Glutamatergic neuron (in vitro differentiated cells): ENCODE measurements around the gene TRMT1. TPM values are rescaled to one million over a fixed set of nuclear protein-coding genes. Genes with fewer than 3 reads are reported as not detected.

Experiments used
- DNase-seq: peaks from one replicate; pipeline ENCODE4 v3.0.0; 2022
- H3K27ac Mint-ChIP-seq: one replicate; pipeline ENCODE4 v1.8.0; 2020; ENCODE audit warnings: mild to moderate bottlenecking, mixed read lengths, inconsistent platforms; ENCODE audit not compliant: unreplicated experiment
- H3K27me3 Mint-ChIP-seq: one replicate; pipeline ENCODE4 v1.8.0; 2020; ENCODE audit warnings: mild to moderate bottlenecking, moderate library complexity, mixed read lengths, inconsistent platforms; ENCODE audit not compliant: unreplicated experiment
- H3K36me3 Mint-ChIP-seq: one replicate; pipeline ENCODE4 v1.8.0; 2020; ENCODE audit warnings: mild to moderate bottlenecking, mixed read lengths, inconsistent platforms; ENCODE audit not compliant: unreplicated experiment
- H3K4me1 Mint-ChIP-seq: one replicate; pipeline ENCODE4 v1.8.0; 2020; ENCODE audit warnings: mild to moderate bottlenecking, low read depth, mixed read lengths, inconsistent platforms; ENCODE audit not compliant: unreplicated experiment
- H3K4me3 Mint-ChIP-seq: one replicate; pipeline ENCODE4 v1.8.0; 2020; ENCODE audit warnings: mild to moderate bottlenecking, mixed read lengths, inconsistent platforms; ENCODE audit not compliant: unreplicated experiment
- H3K9me3 Mint-ChIP-seq: one replicate; pipeline ENCODE4 v1.8.0; 2020; ENCODE audit warnings: mild to moderate bottlenecking, moderate library complexity, mixed read lengths, inconsistent platforms; ENCODE audit not compliant: unreplicated experiment
- CTCF ChIP-seq: fragments of 200-600 bp; sonication (generic); IDR thresholded peaks from one replicate; pipeline ENCODE4 v1.5.0; 2021; ENCODE audit not compliant: partially characterized antibody, unreplicated experiment
- total RNA-seq: library from RNA; stranded (reverse); fragmentation: NEBNext Ultra II Directional; extraction: Animal tissue kit (Norgen Biotek cat#: 25700); gene quantifications from one replicate; pipeline ENCODE4 v1.2.1, GENCODE V29; 2021; ENCODE audit not compliant: unreplicated experiment

The TRMT1 gene
- total RNA-seq, 1 donor from 2014 or later: 29.2 TPM

- H3K36me3 Mint-ChIP-seq: no peaks in the 10 kb centered on the region
- no peak for DNase-seq
- H3K4me3 Mint-ChIP-seq: peak overlapping the region; percentile 68
- TF ChIP-seq CTCF: no peak
- peaks cover 6% of the 10 kb centered on the region for H3K9me3 Mint-ChIP-seq
- no peak overlapping the region for H3K27ac Mint-ChIP-seq
- H3K4me1 Mint-ChIP-seq: peaks cover 23% of the 10 kb centered on the region
- H3K27me3 Mint-ChIP-seq: peaks cover 6% of the 10 kb centered on the region
These were observed 56.1 kb downstream of the TRMT1 start for GRCh38 chr19:13060233-13060963.

DNA sequence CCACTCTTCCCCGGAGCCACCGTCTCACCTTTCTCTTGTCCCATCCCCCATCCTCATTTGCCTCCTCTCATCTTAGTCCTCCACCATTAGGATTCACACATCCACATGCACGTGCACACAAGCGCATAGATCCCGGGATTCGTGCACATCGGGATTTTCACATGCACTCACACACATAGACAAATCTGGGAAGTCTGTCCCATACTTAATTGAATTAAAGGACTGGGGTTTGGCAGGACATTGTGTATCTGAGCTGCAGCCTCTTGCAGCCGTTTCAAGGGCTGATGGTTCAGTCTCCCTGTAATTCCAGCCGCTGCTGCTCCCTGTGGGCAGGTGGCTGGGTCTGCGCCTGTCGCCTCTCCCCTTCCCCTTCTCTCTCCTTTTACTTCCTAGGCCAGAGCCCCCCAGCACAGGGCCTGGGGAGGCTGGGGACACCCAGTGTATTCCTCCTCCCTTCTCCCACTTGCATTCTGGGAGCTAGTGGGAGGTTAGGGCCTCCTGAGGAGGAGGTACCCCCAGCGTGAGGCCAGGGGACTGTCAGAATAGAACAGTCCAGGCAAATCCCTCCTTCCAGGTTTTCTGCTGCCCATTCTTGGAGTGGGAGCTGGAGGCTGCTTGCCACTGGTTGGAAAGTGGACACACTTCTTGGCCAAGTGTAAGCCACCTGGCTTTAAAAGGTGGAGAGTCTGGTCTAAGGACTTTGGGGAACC is 57.4 kb downstream of the TRMT1 start:
- Mint-ChIP-seq H3K9me3 (peaks cover 6% of the 10 kb centered on the region), H3K36me3 (no peaks in the 10 kb centered on the region), H3K27ac (peak overlapping the region; percentile 62), H3K4me1 (peaks cover 26% of the 10 kb centered on the region), H3K4me3 (no peak overlapping the region), H3K27me3 (peaks cover 8% of the 10 kb centered on the region)
- no peak for TF ChIP-seq CTCF
- DNase-seq: no peak

DNA sequence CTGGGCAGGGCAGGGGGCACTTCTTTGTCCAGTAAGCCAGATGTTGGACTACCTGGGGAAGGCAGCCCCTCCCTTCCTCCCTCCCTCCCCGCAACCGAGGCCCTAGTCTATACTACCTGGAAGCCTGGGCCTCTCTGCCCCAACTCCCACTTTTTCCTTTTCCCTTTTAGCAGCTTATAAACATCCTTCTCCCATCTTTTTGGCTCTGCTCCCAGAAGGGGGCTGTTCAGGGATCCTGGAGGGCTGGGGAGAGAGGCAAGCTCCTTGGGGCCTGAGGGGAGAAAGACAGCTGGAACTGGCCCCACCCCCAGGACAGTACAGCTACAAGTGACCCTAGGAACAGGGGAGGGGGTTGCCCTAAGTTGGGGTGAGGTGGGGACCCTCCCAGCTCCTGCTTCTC is 58.8 kb downstream of the TRMT1 start:
- no peak overlapping the region for H3K27ac Mint-ChIP-seq
- no peak for TF ChIP-seq CTCF
- H3K4me3 Mint-ChIP-seq: no peak overlapping the region
- DNase-seq: no peak
- H3K4me1 Mint-ChIP-seq: peaks cover 24% of the 10 kb centered on the region
- H3K36me3 Mint-ChIP-seq: no peaks in the 10 kb centered on the region
- peaks cover 8% of the 10 kb centered on the region for H3K27me3 Mint-ChIP-seq
- H3K9me3 Mint-ChIP-seq: peaks cover 7% of the 10 kb centered on the region

DNA sequence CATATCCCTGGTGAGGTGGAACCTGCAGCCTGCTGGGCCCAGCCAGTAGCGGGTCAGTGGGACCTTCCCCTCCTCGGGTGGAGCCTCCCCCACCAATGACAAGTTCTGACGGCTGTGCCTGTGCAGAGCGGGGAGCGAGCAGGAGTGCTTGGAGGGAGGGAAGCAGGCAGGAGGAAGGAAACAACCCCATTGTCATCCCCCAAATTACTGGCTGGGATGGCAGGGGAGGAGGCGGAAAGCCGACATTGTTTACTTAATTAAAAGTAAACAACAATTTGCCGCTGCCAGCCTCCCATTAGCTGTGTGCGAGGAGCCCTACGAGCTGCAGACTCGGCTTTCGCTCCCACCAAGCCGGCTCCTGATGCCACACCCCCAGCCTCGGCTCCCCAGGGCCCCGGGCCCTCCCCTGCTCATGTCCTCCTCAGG is 59.4 kb downstream of the TRMT1 start:
- Mint-ChIP-seq H3K27ac (no peak overlapping the region), H3K9me3 (peaks cover 7% of the 10 kb centered on the region), H3K27me3 (peaks cover 8% of the 10 kb centered on the region), H3K4me3 (no peak overlapping the region), H3K4me1 (peaks cover 24% of the 10 kb centered on the region), H3K36me3 (no peaks in the 10 kb centered on the region)
- no peak for DNase-seq
- no peak for TF ChIP-seq CTCF
